Activated T-helper 2 cell treated with anti-CD3 and anti-CD28 coated beads, Interferon-gamma antibody, Interleukin-2, Interleukin-4, amounts not matched to agents 10 μg/mL and 5 μg/mL and 100 μg/mL, durations not matched to agents 14 hours and 24 hours and 36 hours (primary cell): Measurements from ENCODE around the gene RMI1. TPM values are rescaled to one million over a fixed set of nuclear protein-coding genes. Genes with fewer than 3 reads are reported as not detected.
"Not testable (repeated sequence)": the region's sequence is repeated elsewhere in the genome, so short reads cannot be mapped to it uniquely, and the experiment has no call there.

ENCODE experiments used
- DNase-seq: peaks from one replicate; pipeline ENCODE4 v3.0.0; 2021; ENCODE audit warnings: low spot score
- H3K27ac Mint-ChIP-seq: one replicate; pipeline ENCODE4 v1.8.0; 2021; ENCODE audit warnings: mixed read lengths
- H3K27me3 Mint-ChIP-seq: one replicate; pipeline ENCODE4 v1.8.0; 2021; ENCODE audit warnings: low read depth, mixed read lengths
- H3K36me3 Mint-ChIP-seq: one replicate; pipeline ENCODE4 v1.8.0; 2021; ENCODE audit warnings: low read depth, mixed read lengths
- H3K4me1 Mint-ChIP-seq: one replicate; pipeline ENCODE4 v1.8.0; 2021; ENCODE audit warnings: low read depth, mixed read lengths
- H3K4me3 Mint-ChIP-seq: one replicate; pipeline ENCODE4 v1.8.0; 2021; ENCODE audit warnings: low read depth, mild to moderate bottlenecking, moderate library complexity, mixed read lengths
- H3K9me3 Mint-ChIP-seq: one replicate; pipeline ENCODE4 v1.8.0; 2021; ENCODE audit warnings: mixed read lengths
- intact Hi-C: fragments of 100-400 bp; cut with micrococcal nuclease; formaldehyde crosslinking; loops from one replicate; pipeline ENCODE4 v1.15.1; 2023
- total RNA-seq: library from RNA; stranded (reverse); gene quantifications from 2 replicates; pipeline ENCODE4 v1.2.3, GENCODE V29; 2022

RMI1 gene
- total RNA-seq, 1 donor from 2014 or later = 26.1 TPM

GRCh38 chr9:83996126-83996525 lies 15.5 kb downstream of the RMI1 start:
- H3K27ac Mint-ChIP-seq = no peak overlapping the region
- H3K27me3 Mint-ChIP-seq = no peaks in the 10 kb centered on the region
- no peaks in the 10 kb centered on the region for H3K9me3 Mint-ChIP-seq

GRCh38 chr9:83999141-83999918 lies 18.7 kb downstream of the RMI1 start:
- H3K4me1 Mint-ChIP-seq = peaks cover 29% of the 10 kb centered on the region
- H3K4me3 Mint-ChIP-seq = no peak overlapping the region

More at GRCh38 chr9:83996126-83996525, 15.5 kb downstream of the RMI1 start:
- H3K4me3 Mint-ChIP-seq = no peak overlapping the region
- H3K36me3 Mint-ChIP-seq = peaks cover 37% of the 10 kb centered on the region
- intact Hi-C loops = no loop called here
- H3K4me1 Mint-ChIP-seq = peaks cover 34% of the 10 kb centered on the region
- DNase-seq = no peak

GRCh38 chr9:84000186-84000585 lies 19.6 kb downstream of the RMI1 start:
- Mint-ChIP-seq H3K4me1 (peaks cover 29% of the 10 kb centered on the region), H3K27ac (no peak overlapping the region), H3K27me3 (no peaks in the 10 kb centered on the region), H3K9me3 (no peaks in the 10 kb centered on the region), H3K36me3 (peaks cover 39% of the 10 kb centered on the region), H3K4me3 (no peak overlapping the region)
- DNase-seq = no peak
- intact Hi-C loops = no loop called here

More at GRCh38 chr9:83999141-83999918, 18.7 kb downstream of the RMI1 start:
- no peak overlapping the region for H3K27ac Mint-ChIP-seq
- H3K9me3 Mint-ChIP-seq = no peaks in the 10 kb centered on the region
- no peaks in the 10 kb centered on the region for H3K27me3 Mint-ChIP-seq
- no peak for DNase-seq
- H3K36me3 Mint-ChIP-seq = peaks cover 37% of the 10 kb centered on the region
- intact Hi-C loops = no loop called here

- intact Hi-C loops = loop anchor here (1.0 kb wide), 1 partner anchor 21 kb away; the partner anchor contains the start of genes HNRNPK and RMI1
These were observed 21.0 kb downstream of the RMI1 start for GRCh38 chr9:84001621-84002020.

GRCh38 chr9:84002344-84002743 lies 21.7 kb downstream of the RMI1 start:
- intact Hi-C loops = loop anchor here (1.0 kb wide), 1 partner anchor 22 kb away; the partner anchor contains the start of genes HNRNPK and RMI1
- no peak overlapping the region for H3K4me3 Mint-ChIP-seq
- H3K36me3 Mint-ChIP-seq = peaks cover 39% of the 10 kb centered on the region
- no peak for DNase-seq
- H3K27me3 Mint-ChIP-seq = no peaks in the 10 kb centered on the region
- no peaks in the 10 kb centered on the region for H3K9me3 Mint-ChIP-seq
- H3K4me1 Mint-ChIP-seq = peaks cover 17% of the 10 kb centered on the region
- H3K27ac Mint-ChIP-seq = peak overlapping the region; percentile 12

More at GRCh38 chr9:84001621-84002020, 21.0 kb downstream of the RMI1 start:
- H3K9me3 Mint-ChIP-seq = no peaks in the 10 kb centered on the region
- H3K27me3 Mint-ChIP-seq = no peaks in the 10 kb centered on the region
- no peak for DNase-seq
- peaks cover 39% of the 10 kb centered on the region for H3K36me3 Mint-ChIP-seq
- H3K4me3 Mint-ChIP-seq = no peak overlapping the region
- no peak overlapping the region for H3K27ac Mint-ChIP-seq
- H3K4me1 Mint-ChIP-seq = peaks cover 18% of the 10 kb centered on the region

GRCh38 chr9:84003246-84003645 lies 22.6 kb downstream of the RMI1 start:
- peaks cover 17% of the 10 kb centered on the region for H3K4me1 Mint-ChIP-seq
- H3K27ac Mint-ChIP-seq = no peak overlapping the region
- no peak for DNase-seq
- no peaks in the 10 kb centered on the region for H3K9me3 Mint-ChIP-seq
- peaks cover 41% of the 10 kb centered on the region for H3K36me3 Mint-ChIP-seq
- intact Hi-C loops = no loop called here
- H3K27me3 Mint-ChIP-seq = no peaks in the 10 kb centered on the region
- H3K4me3 Mint-ChIP-seq = no peak overlapping the region

- no peak overlapping the region for H3K4me3 Mint-ChIP-seq
- DNase-seq = no peak
- peaks cover 18% of the 10 kb centered on the region for H3K36me3 Mint-ChIP-seq
- H3K4me1 Mint-ChIP-seq = no peaks in the 10 kb centered on the region
- intact Hi-C loops = no loop called here
- H3K27me3 Mint-ChIP-seq = no peaks in the 10 kb centered on the region
- no peak overlapping the region for H3K27ac Mint-ChIP-seq
- H3K9me3 Mint-ChIP-seq = no peaks in the 10 kb centered on the region
These were observed 27.1 kb downstream of the RMI1 start for GRCh38 chr9:84007662-84008061.

GRCh38 chr9:84024041-84024575 lies 43.5 kb downstream of the RMI1 start:
- no peaks in the 10 kb centered on the region for H3K4me1 Mint-ChIP-seq
- intact Hi-C loops = no loop called here
- H3K9me3 Mint-ChIP-seq = no peaks in the 10 kb centered on the region
- DNase-seq = no peak
- peaks cover 6% of the 10 kb centered on the region for H3K27me3 Mint-ChIP-seq
- H3K27ac Mint-ChIP-seq = no peak overlapping the region
- no peak overlapping the region for H3K4me3 Mint-ChIP-seq
- no peaks in the 10 kb centered on the region for H3K36me3 Mint-ChIP-seq

GRCh38 chr9:84027201-84027600 lies 46.6 kb downstream of the RMI1 start:
- H3K9me3 Mint-ChIP-seq = no peaks in the 10 kb centered on the region
- no peaks in the 10 kb centered on the region for H3K36me3 Mint-ChIP-seq
- intact Hi-C loops = no loop called here
- H3K27me3 Mint-ChIP-seq = peaks cover 6% of the 10 kb centered on the region
- no peak overlapping the region for H3K27ac Mint-ChIP-seq
- H3K4me3 Mint-ChIP-seq = no peak overlapping the region
- H3K4me1 Mint-ChIP-seq = no peaks in the 10 kb centered on the region
- DNase-seq = no peak

GRCh38 chr9:84031534-84031933 lies 50.9 kb downstream of the RMI1 start:
- H3K36me3 Mint-ChIP-seq = no peaks in the 10 kb centered on the region
- no peak overlapping the region for H3K27ac Mint-ChIP-seq
- H3K4me3 Mint-ChIP-seq = no peak overlapping the region
- intact Hi-C loops = no loop called here
- DNase-seq = no peak
- H3K9me3 Mint-ChIP-seq = no peaks in the 10 kb centered on the region
- H3K4me1 Mint-ChIP-seq = no peaks in the 10 kb centered on the region
- peaks cover 11% of the 10 kb centered on the region for H3K27me3 Mint-ChIP-seq

- H3K27ac Mint-ChIP-seq, H3K4me3 Mint-ChIP-seq, intact Hi-C loops, H3K9me3 Mint-ChIP-seq, H3K4me1 Mint-ChIP-seq, H3K27me3 Mint-ChIP-seq, DNase-seq, H3K36me3 Mint-ChIP-seq: not testable (repeated sequence)
These were observed 61.3 kb downstream of the RMI1 start for GRCh38 chr9:84041857-84042256.

GRCh38 chr9:84045481-84046097 lies 65.0 kb downstream of the RMI1 start:
- H3K4me1 Mint-ChIP-seq = peaks cover 2% of the 10 kb centered on the region
- peaks cover 8% of the 10 kb centered on the region for H3K9me3 Mint-ChIP-seq
- no peak for DNase-seq
- peaks cover 5% of the 10 kb centered on the region for H3K27me3 Mint-ChIP-seq
- intact Hi-C loops = no loop called here
- no peaks in the 10 kb centered on the region for H3K36me3 Mint-ChIP-seq
- H3K4me3 Mint-ChIP-seq = no peak overlapping the region
- H3K27ac Mint-ChIP-seq = no peak overlapping the region
